K562 (cell line): Measurements from ENCODE around the gene RAP1GAP2. TPM values are rescaled to one million over a fixed set of nuclear protein-coding genes. Genes with fewer than 3 reads are reported as not detected.

Source experiments
- ATAC-seq: fragments of 200-7000 bp; cut with Tn5 transposase; 3 replicates; pipeline ENCODE4 v1.9.1; 2020; ENCODE audit warnings: moderate library complexity
- BruUV-seq: library from RNA; stranded (reverse); fragments of 400-500 nt; replicated peaks from 2 replicates; lab custom pipeline; 2021; lab: Mats Ljungman, UMichigan
- CTCF ChIA-PET: fragments of 300-600 bp; formaldehyde crosslinking; extraction: SDS; loops from one replicate; lab custom pipeline; 2021; ENCODE audit warnings: low intra/inter-chr PET ratio; lab: Yijun Ruan, JAX
- POLR2A ChIA-PET: fragments of 300-600, 350-650 bp; sonication (Branson Sonifier 250); formaldehyde crosslinking; extraction: SDS; loops from one replicate; lab custom pipeline; 2021; ENCODE audit warnings: antibody characterized with exemption, inconsistent platforms; lab: Yijun Ruan, JAX
- DNase-seq, 4 experiments: peaks; one replicate each; pipeline versions ENCODE4 v3.0.0 to v3.0.0-alpha.2; 2011 to 2018; ENCODE audit warnings: low spot score in 3 of 4, mixed read lengths in 3 of 4; ENCODE audit errors: extremely low read depth in 1 of 4
- FAIRE-seq: peaks from 2 replicates; lab custom pipeline; 2011; peaks lifted over from hg19 to GRCh38; lab: Jason Lieb, UNC
- H2AFZ ChIP-seq: 2 replicates; pipeline ENCODE4 v1.6.0; 2011; ENCODE audit warnings: low read depth, low read length, control low read depth, inconsistent platforms
- H3K27ac ChIP-seq: fragments of 200-600 bp; 3 replicates; pipeline ENCODE4 v1.8.0; 2011; ENCODE audit warnings: low read depth, mild to moderate bottlenecking, control low read depth, inconsistent platforms, low read length, moderate library complexity, mixed read lengths; ENCODE audit errors: extremely low read depth
- H3K27me3 ChIP-seq, 2 experiments: fragments of 300-600 bp in 1 of 2; 2 replicates in 1 of 2; 3 replicates in 1 of 2; pipeline versions ENCODE4 v1.6.0 to v1.8.0; 2011; ENCODE audit warnings: inconsistent platforms in 2 of 2, low read length in 2 of 2, mild to moderate bottlenecking in 1 of 2, mixed read lengths in 1 of 2, moderate library complexity in 1 of 2; ENCODE audit not compliant: control insufficient read depth in 2 of 2, insufficient read depth in 2 of 2
- H3K36me3 ChIP-seq: fragments of 300-600 bp; 3 replicates; pipeline ENCODE4 v1.8.0; 2011; ENCODE audit warnings: mild to moderate bottlenecking, low read length, inconsistent platforms; ENCODE audit not compliant: control insufficient read depth, insufficient read depth
- H3K4me1 ChIP-seq, 2 experiments: fragments of 200-600 bp in 1 of 2; replicated peaks in 1 of 2; 2 replicates in 1 of 2; 3 replicates in 1 of 2; pipeline versions ENCODE4 v1.5.1 to v1.8.0; 2011; ENCODE audit warnings: inconsistent platforms in 2 of 2, low read length in 2 of 2, mild to moderate bottlenecking in 1 of 2, mixed read lengths in 1 of 2, moderate library complexity in 1 of 2; ENCODE audit not compliant: control insufficient read depth in 2 of 2, insufficient read depth in 2 of 2
- H3K4me2 ChIP-seq: 2 replicates; pipeline ENCODE4 v1.6.1; 2011; ENCODE audit warnings: low read length, control low read depth, inconsistent platforms, mixed read lengths; ENCODE audit not compliant: insufficient read depth
- H3K4me3 ChIP-seq: fragments of 200-600 bp; sonication (generic), shearing (Covaris generic); 2 replicates; pipeline ENCODE4 v1.5.1; 2016; ENCODE audit warnings: control low read depth, inconsistent platforms
- H3K79me2 ChIP-seq: fragments of 200-600 bp; 3 replicates; pipeline ENCODE4 v1.8.0; 2011; ENCODE audit warnings: low read length, inconsistent platforms; ENCODE audit not compliant: control insufficient read depth, insufficient read depth
- H3K9ac ChIP-seq, 2 experiments: 2 replicates each; pipeline versions ENCODE4 v1.6.0 to v1.6.1; 2011; ENCODE audit warnings: low read depth in 2 of 2, low read length in 2 of 2, control low read depth in 1 of 2, inconsistent platforms in 1 of 2, mild to moderate bottlenecking in 1 of 2, mixed read lengths in 1 of 2; ENCODE audit not compliant: insufficient read depth in 1 of 2
- H3K9me1 ChIP-seq: one replicate; pipeline ENCODE4 v1.6.0; 2011; ENCODE audit warnings: inconsistent platforms, mild to moderate bottlenecking, low read length, moderate library complexity; ENCODE audit not compliant: control insufficient read depth, insufficient read depth
- H3K9me3 ChIP-seq: replicated peaks from 2 replicates; pipeline ENCODE4 v1.5.1; 2011; ENCODE audit warnings: low read depth, low read length, inconsistent platforms; ENCODE audit not compliant: control insufficient read depth, insufficient read depth
- H4K20me1 ChIP-seq: replicated peaks from 2 replicates; pipeline ENCODE4 v1.6.1; 2011; ENCODE audit warnings: low read length, inconsistent platforms, mixed read lengths; ENCODE audit not compliant: control insufficient read depth, insufficient read depth
- CBX2 ChIP-seq: fragments of 200-600 bp; sonication (generic); IDR thresholded peaks from one replicate; pipeline ENCODE4 v1.6.1; 2012; ENCODE audit warnings: mild to moderate bottlenecking, low read length, inconsistent platforms; ENCODE audit not compliant: insufficient read depth, poor library complexity, severe bottlenecking
- DDX20 ChIP-seq: fragments of 450-650 bp; IDR thresholded peaks from 2 replicates; pipeline ENCODE4 v1.6.1; 2016; ENCODE audit warnings: missing genetic modification characterization, low read depth, mild to moderate bottlenecking, missing compliant biosample characterization, moderate library complexity
- ELF1 ChIP-seq: fragments of 200-800 bp; sonication (Bioruptor generic); IDR thresholded peaks from 2 replicates; pipeline ENCODE4 v1.6.1; 2016; ENCODE audit warnings: missing genetic modification characterization, missing compliant biosample characterization
- HDAC2 ChIP-seq: fragments of 450-650 bp; IDR thresholded peaks from 2 replicates; pipeline ENCODE4 v1.6.1; 2016; ENCODE audit warnings: mild to moderate bottlenecking
- KAT8 ChIP-seq: fragments of 450-650 bp; IDR thresholded peaks from 2 replicates; pipeline ENCODE4 v1.6.1; 2016; ENCODE audit warnings: low read depth, mild to moderate bottlenecking
- MXI1 ChIP-seq: IDR thresholded peaks from 2 replicates; pipeline ENCODE4 v1.6.1; 2011; ENCODE audit warnings: low read depth, mild to moderate bottlenecking, improper control_type of control experiment, low read length
- NELFE ChIP-seq: IDR thresholded peaks from 2 replicates; pipeline ENCODE4 v1.6.1; 2011; ENCODE audit warnings: mild to moderate bottlenecking; ENCODE audit not compliant: insufficient read depth, insufficient read length
- NFIC ChIP-seq: fragments of 450-650 bp; IDR thresholded peaks from 2 replicates; pipeline ENCODE4 v1.6.1; 2017; ENCODE audit warnings: mild to moderate bottlenecking, inconsistent platforms
- NR3C1 ChIP-seq: sonication (generic); formaldehyde crosslinking; IDR thresholded peaks from 2 replicates; pipeline ENCODE4 v1.8.1; 2022; ENCODE audit warnings: missing genetic modification reagents
- WGBS: fragments of 100-300 bp; shearing (Covaris generic); methylation state at CpG from one replicate; pipeline ENCODE4 v1.1.6; 2016; ENCODE audit warnings: low coverage, mixed read lengths; ENCODE audit not compliant: insufficient coverage; ENCODE audit errors: missing lambda C conversion rate; 5-methylcytosine and 5-hydroxymethylcytosine counted together
- in situ Hi-C: fragments of 300-500 bp; cut with MboI; formaldehyde crosslinking; loops from 4 replicates; pipeline ENCODE4 v1.15.0; 2018; ENCODE audit warnings: inconsistent platforms, mixed read lengths
- intact Hi-C: fragments of 100-400 bp; cut with micrococcal nuclease; formaldehyde crosslinking; loops from 2 replicates; pipeline ENCODE4 v1.14.2; 2022
- polyA plus RNA-seq, 8 experiments: library from polyadenylated mRNA; depleted of rRNA in 4 of 8; stranded (reverse) in 5 of 8; unstranded in 3 of 8; fragments of >200 nt; fragmentation: Nextera tagmentation in 2 of 8; fragmentation: Illumina TruSeq in 1 of 8; extraction: Ambion mirVana in 2 of 8; extraction: Trizol in 1 of 8; gene quantifications; 2 replicates each; pipeline versions ENCODE4 v1.2.1 to v1.2.3, GENCODE V29; 2011 to 2014; ENCODE audit warnings: inconsistent platforms in 1 of 8, missing spikeins in 1 of 8
- total RNA-seq, 7 experiments: library from RNA; depleted of rRNA in 6 of 7; stranded (reverse); fragments of >200 nt in 6 of 7; fragmentation: Illumina TruSeq in 2 of 7; extraction: Trizol in 2 of 7; gene quantifications; 2 replicates each; pipeline versions ENCODE4 v1.2.1 to v1.2.3, GENCODE V29; 2011 to 2021; ENCODE audit warnings: low replicate concordance in 1 of 7

RAP1GAP2 gene
- total and polyA plus RNA-seq, 9 of the 15 experiments (the other 6 are each of a cell fraction or from before 2014, with no cell fraction given) = 0.01 to 1.3 (median 0.42) TPM; not detected in 1

- no peak overlapping the region for H2AFZ ChIP-seq
- H3K27me3 ChIP-seq = peaks cover 2 to 38% of the 10 kb centered on the region in 2 experiments; a peak in 3 of 5 replicates
- POLR2A ChIA-PET = no interaction called here
- intact Hi-C loops (no loop called here), in situ Hi-C loops (loop anchor here (25.0 kb wide), 1 partner anchor 167 kb away; no protein-coding TSS in a partner anchor)
- no peak overlapping the region for H3K4me3 ChIP-seq
- H3K4me1 ChIP-seq = peaks cover 0 to 6% of the 10 kb centered on the region in 2 experiments; a peak in 1 of 5 replicates
- H3K36me3 ChIP-seq = no peaks in the 10 kb centered on the region
- TF ChIP-seq NFIC (peak; percentile 72), MXI1 (no peak)
- WGBS = 10% methylated on average over 18 of the region's 36 CpGs
- DNase-seq (no peak), ATAC-seq (no peak), FAIRE-seq (no peak)
- H4K20me1 ChIP-seq = no peaks in the 10 kb centered on the region
- no peak overlapping the region for H3K27ac ChIP-seq
- peaks cover 3% of the 10 kb centered on the region for H3K9me1 ChIP-seq
- H3K4me2 ChIP-seq = no peak overlapping the region
- no TSS peak for BruUV-seq
- CTCF ChIA-PET = no interaction called here
- no peaks in the 10 kb centered on the region for H3K9me3 ChIP-seq
- H3K9ac ChIP-seq = no peak overlapping the region
- no peaks in the 10 kb centered on the region for H3K79me2 ChIP-seq
These were observed 208.0 kb downstream of the RAP1GAP2 start for GRCh38 chr17:3004150-3004801.

GRCh38 chr17:3004925-3005324 is 208.7 kb downstream of the RAP1GAP2 start:
- ATAC-seq (no peak), DNase-seq (no peak), FAIRE-seq (no peak)
- Histone ChIP-seq H2AFZ (no peak overlapping the region), H3K27me3 (peaks cover 2 to 43% of the 10 kb centered on the region in 2 experiments; a peak in 4 of 5 replicates), H3K4me3 (no peak overlapping the region), H3K9ac (no peak overlapping the region), H3K4me2 (no peak overlapping the region), H3K27ac (no peak overlapping the region), H3K4me1 (peaks cover 0 to 6% of the 10 kb centered on the region in 2 experiments; a peak in 1 of 5 replicates), H3K79me2 (no peaks in the 10 kb centered on the region), H3K36me3 (no peaks in the 10 kb centered on the region), H3K9me1 (peaks cover 3% of the 10 kb centered on the region), H4K20me1 (no peaks in the 10 kb centered on the region), H3K9me3 (no peaks in the 10 kb centered on the region)
- BruUV-seq = no TSS peak
- in situ Hi-C loops (loop anchor here (25.0 kb wide), 1 partner anchor 168 kb away; no protein-coding TSS in a partner anchor), intact Hi-C loops (no loop called here)
- CTCF ChIA-PET = no interaction called here
- POLR2A ChIA-PET = no interaction called here
- WGBS = 3% methylated on average over 10 of the region's 13 CpGs
- TF ChIP-seq HDAC2 (no peak), ELF1 (tag) (no peak), DDX20 (tag) (no peak), NELFE (no peak), CBX2 (no peak), NR3C1 (CRISPR knock-in tag) (no peak), KAT8 (no peak)
